Omental fat pad (tissue), 4 donors: ENCODE data around the gene YARS1. TPM values are rescaled to one million over a fixed set of nuclear protein-coding genes. Genes with fewer than 3 reads are reported as not detected.
A peak's percentile ranks its signal among the peaks of the same experiment; 100 is the strongest.

Source experiments
- ATAC-seq: fragments of 150-250 bp; one replicate; pipeline ENCODE4 v1.9.1; 2016; ENCODE audit warnings: mild to moderate bottlenecking, moderate library complexity; ENCODE audit not compliant: low FRiP score
- DNase-seq: peaks from one replicate; pipeline ENCODE4 v3.0.0-alpha.2; 2019; ENCODE audit warnings: low spot score
- CTCF ChIP-seq, 3 donors: fragments of 450-650 bp; IDR thresholded peaks; one replicate each; pipeline ENCODE4 v1.5.1; 2016 to 2017; ENCODE audit warnings: antibody characterized with exemption in 3 of 3, mild to moderate bottlenecking in 3 of 3, moderate library complexity in 2 of 3
- total RNA-seq, 4 donors: library from RNA; depleted of rRNA; stranded (reverse); fragments of >200 nt; gene quantifications; one replicate each; pipeline ENCODE4 v1.1.0, GENCODE V29; 2016

YARS1 gene
- total RNA-seq, 4 donors from 2014 or later: 59.1 to 124 (median 62.6) TPM

GRCh38 chr1:32755098-32755809 is 61.9 kb downstream of the YARS1 start:
- ATAC-seq (no peak), DNase-seq (no peak)
- TF ChIP-seq CTCF (IDR thresholded peaks at IDR 0.05): no peak

- ATAC-seq (peak; percentile 56), DNase-seq (no peak)
- no peak for TF ChIP-seq CTCF (IDR thresholded peaks at IDR 0.05)
Measured at GRCh38 chr1:32754317-32755097, 62.7 kb downstream of the YARS1 start.

- DNase-seq (no peak), ATAC-seq (peak; percentile 89)
- no peak for TF ChIP-seq CTCF (IDR thresholded peaks at IDR 0.05)
Measured at GRCh38 chr1:32753532-32754316, 63.4 kb downstream of the YARS1 start.

GRCh38 chr1:32749771-32750170 is 67.4 kb downstream of the YARS1 start:
- TF ChIP-seq CTCF (IDR thresholded peaks at IDR 0.05): no peak
- DNase-seq (no peak), ATAC-seq (no peak)

- ATAC-seq: no peak
- no peak for TF ChIP-seq CTCF (IDR thresholded peaks at IDR 0.05)
- DNase-seq: no peak
Measured at GRCh38 chr1:32749332-32749731, 67.8 kb downstream of the YARS1 start.

GRCh38 chr1:32748926-32749325 is 68.2 kb downstream of the YARS1 start:
- ATAC-seq: no peak
- DNase-seq: no peak
- no peak for TF ChIP-seq CTCF (IDR thresholded peaks at IDR 0.05)
